Epithelial cell of esophagus (primary cell): ENCODE results near the gene FGD6.

Experiments used
- DNase-seq: peaks from one replicate; pipeline ENCODE4 v3.0.0; 2010; ENCODE audit warnings: low read depth
- H3K4me3 ChIP-seq: 2 replicates; pipeline ENCODE4 v1.5.1; 2011; ENCODE audit warnings: mild to moderate bottlenecking, low read length, control low read depth
- CTCF ChIP-seq: IDR thresholded peaks from 2 replicates; pipeline ENCODE4 v1.5.1; 2011; ENCODE audit warnings: low read depth, mild to moderate bottlenecking, low read length, control low read depth, inconsistent platforms; ENCODE audit not compliant: insufficient read depth; ENCODE audit errors: missing control alignments

The FGD6 gene

GRCh38 chr12:95073698-95074520, 143.4 kb downstream of the FGD6 start:
- peak; percentile 74 for TF ChIP-seq CTCF
- peak overlapping the region; percentile 89 for H3K4me3 ChIP-seq

GRCh38 chr12:95072900-95073697, 144.2 kb downstream of the FGD6 start, which contains the start of gene NR2C1:
TSS of gene NR2C1 (minus strand) at chr12:95073618. CDS start at chr12:95067384, 6,234 bp downstream.
- TF ChIP-seq CTCF = no peak
- peak within 1 kb of the TSS; percentile 89 for H3K4me3 ChIP-seq
- peak; percentile 94 for DNase-seq

More at GRCh38 chr12:95073698-95074520, 143.4 kb downstream of the FGD6 start:
- DNase-seq = peak; percentile 11

GRCh38 chr12:95070378-95070777, 146.9 kb downstream of the FGD6 start:
- no peak overlapping the region for H3K4me3 ChIP-seq
- no peak for DNase-seq
- TF ChIP-seq CTCF = no peak

GRCh38 chr12:95066091-95066855, 151.0 kb downstream of the FGD6 start:
- no peak for TF ChIP-seq CTCF
- no peak overlapping the region for H3K4me3 ChIP-seq
- DNase-seq = peak; percentile 63

GRCh38 chr12:95060951-95061350, 156.3 kb downstream of the FGD6 start:
- no peak overlapping the region for H3K4me3 ChIP-seq
- no peak for DNase-seq
- TF ChIP-seq CTCF = no peak

GRCh38 chr12:95059984-95060383, 157.3 kb downstream of the FGD6 start:
- TF ChIP-seq CTCF = no peak
- no peak overlapping the region for H3K4me3 ChIP-seq
- no peak for DNase-seq
